22Rv1 (cell line): ENCODE results near the gene ZNF561.

Experiments used
- CTCF ChIP-seq: fragments of 450-650 bp; IDR thresholded peaks from 2 replicates; pipeline ENCODE4 v1.5.1; 2017; ENCODE audit warnings: mild to moderate bottlenecking
- ZFX ChIP-seq: fragments of 450-650 bp; IDR thresholded peaks from 2 replicates; pipeline ENCODE4 v1.6.1; 2017; ENCODE audit warnings: antibody characterized with exemption, borderline replicate concordance

GRCh38 chr19:9667898-9668297, 46.9 kb upstream of the ZNF561 start:
- TF ChIP-seq CTCF (no peak), ZFX (no peak)
